ENCODE data around the gene CFAP74. TPM values are rescaled to one million over a fixed set of nuclear protein-coding genes. Genes with fewer than 3 reads are reported as not detected.

CFAP74 gene
- total RNA-seq, 1 donor from 2014 or later: not detected

- peaks cover 11% of the 10 kb centered on the region for H3K27me3 ChIP-seq (ENCODE audit: control insufficient read depth, insufficient read depth, low read length)
- TF ChIP-seq, protein P1, sequence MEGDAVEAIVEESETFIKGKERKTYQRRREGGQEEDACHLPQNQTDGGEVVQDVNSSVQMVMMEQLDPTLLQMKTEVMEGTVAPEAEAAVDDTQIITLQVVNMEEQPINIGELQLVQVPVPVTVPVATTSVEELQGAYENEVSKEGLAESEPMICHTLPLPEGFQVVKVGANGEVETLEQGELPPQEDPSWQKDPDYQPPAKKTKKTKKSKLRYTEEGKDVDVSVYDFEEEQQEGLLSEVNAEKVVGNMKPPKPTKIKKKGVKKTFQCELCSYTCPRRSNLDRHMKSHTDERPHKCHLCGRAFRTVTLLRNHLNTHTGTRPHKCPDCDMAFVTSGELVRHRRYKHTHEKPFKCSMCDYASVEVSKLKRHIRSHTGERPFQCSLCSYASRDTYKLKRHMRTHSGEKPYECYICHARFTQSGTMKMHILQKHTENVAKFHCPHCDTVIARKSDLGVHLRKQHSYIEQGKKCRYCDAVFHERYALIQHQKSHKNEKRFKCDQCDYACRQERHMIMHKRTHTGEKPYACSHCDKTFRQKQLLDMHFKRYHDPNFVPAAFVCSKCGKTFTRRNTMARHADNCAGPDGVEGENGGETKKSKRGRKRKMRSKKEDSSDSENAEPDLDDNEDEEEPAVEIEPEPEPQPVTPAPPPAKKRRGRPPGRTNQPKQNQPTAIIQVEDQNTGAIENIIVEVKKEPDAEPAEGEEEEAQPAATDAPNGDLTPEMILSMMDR (IDR thresholded peaks at IDR 0.05; ENCODE audit: insufficient read depth, low read length, poor library complexity, severe bottlenecking): peak; percentile 93
- no peak for DNase-seq (ENCODE audit: low read depth)
- no peaks in the 10 kb centered on the region for H3K36me3 ChIP-seq (ENCODE audit: control insufficient read depth, insufficient read depth, low read length)
- H3K4me3 ChIP-seq (ENCODE audit: low read depth, low read length): no peak overlapping the region
These were observed 42.8 kb upstream of the CFAP74 start for GRCh38 chr1:2046174-2046917.

DNA sequence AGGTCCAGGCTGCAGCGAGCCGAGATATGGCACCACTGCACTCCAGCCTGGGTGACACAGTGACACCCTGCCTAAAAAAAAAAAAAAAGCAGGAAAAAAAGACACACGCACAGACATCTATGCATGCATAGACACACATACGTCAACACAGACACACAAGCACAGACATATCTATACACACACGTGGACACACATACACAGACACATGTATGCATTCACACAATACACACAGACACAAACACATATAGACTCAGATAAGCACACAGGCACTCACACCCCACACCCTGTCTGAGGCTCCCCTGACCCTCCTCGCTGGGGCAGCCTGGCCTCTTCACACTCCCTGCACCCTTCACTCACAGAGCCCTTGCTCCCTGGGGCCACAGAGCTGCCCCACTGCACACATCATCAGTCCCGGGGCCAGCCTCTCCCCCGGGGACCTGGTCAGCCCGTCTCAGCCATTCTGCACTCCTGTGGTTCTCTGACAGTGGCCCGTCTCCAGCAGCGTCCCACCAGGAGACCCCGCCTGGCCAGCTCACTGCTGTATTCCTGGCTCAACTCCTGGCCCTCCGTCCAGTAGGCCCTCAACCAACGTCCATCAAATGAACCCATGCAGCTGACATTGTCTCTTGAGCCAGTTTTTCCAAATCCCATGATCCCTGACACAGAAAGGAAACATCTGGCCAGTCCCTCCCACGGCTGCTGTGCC, 42.0 kb upstream of the CFAP74 start:
- no peaks in the 10 kb centered on the region for H3K36me3 ChIP-seq (ENCODE audit: control insufficient read depth, insufficient read depth, low read length)
- TF ChIP-seq, protein P1 (IDR thresholded peaks at IDR 0.05; ENCODE audit: insufficient read depth, low read length, poor library complexity, severe bottlenecking): no peak

GRCh38 chr1:2044510-2045319, 41.1 kb upstream of the CFAP74 start:
- H3K4me3 ChIP-seq (ENCODE audit: low read depth, low read length): no peak overlapping the region
- DNase-seq (ENCODE audit: low read depth): no peak
- H3K36me3 ChIP-seq (ENCODE audit: control insufficient read depth, insufficient read depth, low read length): no peaks in the 10 kb centered on the region
- peaks cover 17% of the 10 kb centered on the region for H3K27me3 ChIP-seq (ENCODE audit: control insufficient read depth, insufficient read depth, low read length)
- TF ChIP-seq, protein P1 (IDR thresholded peaks at IDR 0.05; ENCODE audit: insufficient read depth, low read length, poor library complexity, severe bottlenecking): peak; percentile 37

More for the DNA sequence above, 42.0 kb upstream of the CFAP74 start:
- no peak for DNase-seq (ENCODE audit: low read depth)
- H3K27me3 ChIP-seq (ENCODE audit: control insufficient read depth, insufficient read depth, low read length): peaks cover 15% of the 10 kb centered on the region
- no peak overlapping the region for H3K4me3 ChIP-seq (ENCODE audit: low read depth, low read length)

- Histone ChIP-seq H3K4me3 (ENCODE audit: low read depth, low read length) (no peak overlapping the region), H3K27me3 (ENCODE audit: control insufficient read depth, insufficient read depth, low read length) (peaks cover 18% of the 10 kb centered on the region), H3K36me3 (ENCODE audit: control insufficient read depth, insufficient read depth, low read length) (no peaks in the 10 kb centered on the region)
- TF ChIP-seq, protein P1 (IDR thresholded peaks at IDR 0.05; ENCODE audit: insufficient read depth, low read length, poor library complexity, severe bottlenecking): no peak
- DNase-seq (ENCODE audit: low read depth): no peak
These were observed 40.3 kb upstream of the CFAP74 start for GRCh38 chr1:2043886-2044285.

GRCh38 chr1:2042830-2043773, 39.5 kb upstream of the CFAP74 start:
- no peak overlapping the region for H3K4me3 ChIP-seq (ENCODE audit: low read depth, low read length)
- H3K36me3 ChIP-seq (ENCODE audit: control insufficient read depth, insufficient read depth, low read length): no peaks in the 10 kb centered on the region
- peaks cover 18% of the 10 kb centered on the region for H3K27me3 ChIP-seq (ENCODE audit: control insufficient read depth, insufficient read depth, low read length)
- TF ChIP-seq, protein P1 (IDR thresholded peaks at IDR 0.05; ENCODE audit: insufficient read depth, low read length, poor library complexity, severe bottlenecking): no peak
- no peak for DNase-seq (ENCODE audit: low read depth)

Data from kidney epithelial cell (primary cell).